GM19351 (cell line): ENCODE measurements around the gene FCMR.

Source experiments
- ATAC-seq: cut with Tn5 transposase; IDR thresholded peaks from one replicate; pipeline ENCODE4 v1.9.1; 2021; ENCODE audit warnings: mild to moderate bottlenecking, moderate library complexity; ENCODE audit not compliant: unreplicated experiment

FCMR gene

GRCh38 chr1:206903687-206904086 lies 18.1 kb downstream of the FCMR start:
- ATAC-seq: no peak

- ATAC-seq: no peak
These were observed 19.0 kb downstream of the FCMR start for GRCh38 chr1:206902702-206903101.

GRCh38 chr1:206901944-206902343 lies 19.8 kb downstream of the FCMR start:
- no peak for ATAC-seq

GRCh38 chr1:206900149-206900548 lies 21.6 kb downstream of the FCMR start:
- no peak for ATAC-seq

- ATAC-seq: no peak
These were observed 22.0 kb downstream of the FCMR start for GRCh38 chr1:206899717-206900116.

GRCh38 chr1:206898915-206899431 lies 22.8 kb downstream of the FCMR start:
- ATAC-seq: no peak

- no peak for ATAC-seq
These were observed 23.4 kb downstream of the FCMR start for GRCh38 chr1:206898089-206898914.

GRCh38 chr1:206897175-206897574 lies 24.6 kb downstream of the FCMR start, which contains the start of gene IL24:
Gene IL24, plus strand, starts transcription at chr1:206897443. Its CDS starts 390 bp downstream, at chr1:206897833.
- no peak for ATAC-seq

GRCh38 chr1:206896261-206896660 lies 25.5 kb downstream of the FCMR start:
- ATAC-seq: no peak

- no peak for ATAC-seq
These were observed 25.9 kb downstream of the FCMR start for GRCh38 chr1:206895837-206896242.

GRCh38 chr1:206895325-206895724 lies 26.4 kb downstream of the FCMR start:
- ATAC-seq: no peak

GRCh38 chr1:206893380-206893779 lies 28.4 kb downstream of the FCMR start:
- no peak for ATAC-seq

GRCh38 chr1:206892351-206892984 lies 29.3 kb downstream of the FCMR start:
- ATAC-seq: no peak

- ATAC-seq: no peak
These were observed 30.3 kb downstream of the FCMR start for GRCh38 chr1:206891412-206891811.

- ATAC-seq: no peak
These were observed 31.3 kb downstream of the FCMR start for GRCh38 chr1:206890125-206891060.

GRCh38 chr1:206887701-206888100 lies 34.0 kb downstream of the FCMR start:
- no peak for ATAC-seq

GRCh38 chr1:206886831-206887230 lies 34.9 kb downstream of the FCMR start:
- no peak for ATAC-seq

- no peak for ATAC-seq
These were observed 36.2 kb downstream of the FCMR start for GRCh38 chr1:206885341-206886060.

- no peak for ATAC-seq
These were observed 37.9 kb downstream of the FCMR start for GRCh38 chr1:206883876-206884275.

- ATAC-seq: no peak
These were observed 38.6 kb downstream of the FCMR start for GRCh38 chr1:206883160-206883559.
